IMR-90 (cell line): Measurements from ENCODE around the gene MRTO4.

ENCODE experiments used
- BHLHE40 ChIP-seq: fragments of 150-350 bp; IDR thresholded peaks from 2 replicates; pipeline ENCODE4 v1.6.1; 2016; ENCODE audit warnings: mild to moderate bottlenecking, low read depth, low read length
- CEBPB ChIP-seq: IDR thresholded peaks from 2 replicates; pipeline ENCODE4 v1.6.1; 2012; ENCODE audit warnings: low read depth, low read length, improper control_type of control experiment
- MXI1 ChIP-seq: IDR thresholded peaks from 2 replicates; pipeline ENCODE4 v1.6.1; 2012; ENCODE audit warnings: low read depth, mild to moderate bottlenecking, low read length, moderate library complexity, borderline replicate concordance
- NFE2L2 ChIP-seq: fragments of 150-350 bp; IDR thresholded peaks from 2 replicates; pipeline ENCODE4 v1.6.1; 2016; ENCODE audit warnings: low read depth, mild to moderate bottlenecking, low read length
- POLR2A ChIP-seq: IDR thresholded peaks from 2 replicates; pipeline ENCODE4 v1.6.1; 2012; ENCODE audit warnings: mild to moderate bottlenecking, low read depth, low read length
- RAD21 ChIP-seq: IDR thresholded peaks from 2 replicates; pipeline ENCODE4 v1.6.1; 2012; ENCODE audit warnings: low read length, improper control_type of control experiment
- SMC3 ChIP-seq: fragments of 150-350 bp; IDR thresholded peaks from 2 replicates; pipeline ENCODE4 v1.6.1; 2016; ENCODE audit warnings: low read depth, mild to moderate bottlenecking, antibody characterized with exemption, low read length, moderate library complexity
- USF2 ChIP-seq: fragments of 150-350 bp; IDR thresholded peaks from 2 replicates; pipeline ENCODE4 v1.6.1; 2017; ENCODE audit warnings: mild to moderate bottlenecking, antibody characterized with exemption, low read length, low read depth
- TF ChIP-seq, protein P1 (sequence below): conservative IDR thresholded peaks from 2 replicates; pipeline ENCODE4 v1.5.1; 2012; ENCODE audit warnings: mild to moderate bottlenecking, low read depth, low read length, improper control_type of control experiment
- TF ChIP-seq, protein P2 (sequence below): fragments of 150-350 bp; IDR thresholded peaks from 2 replicates; pipeline ENCODE4 v1.6.1; 2016; ENCODE audit warnings: low read depth, mild to moderate bottlenecking, low read length, moderate library complexity, borderline replicate concordance

GRCh38 chr1:19258353-19258752, 6.7 kb downstream of the MRTO4 start:
- TF ChIP-seq POLR2A (no peak), BHLHE40 (no peak), USF2 (no peak), RAD21 (no peak), NFE2L2 (no peak), CEBPB (no peak), MXI1 (no peak), SMC3 (no peak)
- TF ChIP-seq, protein P1, sequence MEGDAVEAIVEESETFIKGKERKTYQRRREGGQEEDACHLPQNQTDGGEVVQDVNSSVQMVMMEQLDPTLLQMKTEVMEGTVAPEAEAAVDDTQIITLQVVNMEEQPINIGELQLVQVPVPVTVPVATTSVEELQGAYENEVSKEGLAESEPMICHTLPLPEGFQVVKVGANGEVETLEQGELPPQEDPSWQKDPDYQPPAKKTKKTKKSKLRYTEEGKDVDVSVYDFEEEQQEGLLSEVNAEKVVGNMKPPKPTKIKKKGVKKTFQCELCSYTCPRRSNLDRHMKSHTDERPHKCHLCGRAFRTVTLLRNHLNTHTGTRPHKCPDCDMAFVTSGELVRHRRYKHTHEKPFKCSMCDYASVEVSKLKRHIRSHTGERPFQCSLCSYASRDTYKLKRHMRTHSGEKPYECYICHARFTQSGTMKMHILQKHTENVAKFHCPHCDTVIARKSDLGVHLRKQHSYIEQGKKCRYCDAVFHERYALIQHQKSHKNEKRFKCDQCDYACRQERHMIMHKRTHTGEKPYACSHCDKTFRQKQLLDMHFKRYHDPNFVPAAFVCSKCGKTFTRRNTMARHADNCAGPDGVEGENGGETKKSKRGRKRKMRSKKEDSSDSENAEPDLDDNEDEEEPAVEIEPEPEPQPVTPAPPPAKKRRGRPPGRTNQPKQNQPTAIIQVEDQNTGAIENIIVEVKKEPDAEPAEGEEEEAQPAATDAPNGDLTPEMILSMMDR, result no peak
- TF ChIP-seq, protein P2, sequence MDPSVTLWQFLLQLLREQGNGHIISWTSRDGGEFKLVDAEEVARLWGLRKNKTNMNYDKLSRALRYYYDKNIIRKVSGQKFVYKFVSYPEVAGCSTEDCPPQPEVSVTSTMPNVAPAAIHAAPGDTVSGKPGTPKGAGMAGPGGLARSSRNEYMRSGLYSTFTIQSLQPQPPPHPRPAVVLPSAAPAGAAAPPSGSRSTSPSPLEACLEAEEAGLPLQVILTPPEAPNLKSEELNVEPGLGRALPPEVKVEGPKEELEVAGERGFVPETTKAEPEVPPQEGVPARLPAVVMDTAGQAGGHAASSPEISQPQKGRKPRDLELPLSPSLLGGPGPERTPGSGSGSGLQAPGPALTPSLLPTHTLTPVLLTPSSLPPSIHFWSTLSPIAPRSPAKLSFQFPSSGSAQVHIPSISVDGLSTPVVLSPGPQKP, result no peak
